NCI-H526 treated with DMSO at 0.1 percent for 48 hours (cell line): ENCODE results near the gene ZNF19.

Source experiments
- DNase-seq: peaks from one replicate; lab custom pipeline; 2025; lab: John Stamatoyannopoulos, UW

ZNF19 gene

DNA sequence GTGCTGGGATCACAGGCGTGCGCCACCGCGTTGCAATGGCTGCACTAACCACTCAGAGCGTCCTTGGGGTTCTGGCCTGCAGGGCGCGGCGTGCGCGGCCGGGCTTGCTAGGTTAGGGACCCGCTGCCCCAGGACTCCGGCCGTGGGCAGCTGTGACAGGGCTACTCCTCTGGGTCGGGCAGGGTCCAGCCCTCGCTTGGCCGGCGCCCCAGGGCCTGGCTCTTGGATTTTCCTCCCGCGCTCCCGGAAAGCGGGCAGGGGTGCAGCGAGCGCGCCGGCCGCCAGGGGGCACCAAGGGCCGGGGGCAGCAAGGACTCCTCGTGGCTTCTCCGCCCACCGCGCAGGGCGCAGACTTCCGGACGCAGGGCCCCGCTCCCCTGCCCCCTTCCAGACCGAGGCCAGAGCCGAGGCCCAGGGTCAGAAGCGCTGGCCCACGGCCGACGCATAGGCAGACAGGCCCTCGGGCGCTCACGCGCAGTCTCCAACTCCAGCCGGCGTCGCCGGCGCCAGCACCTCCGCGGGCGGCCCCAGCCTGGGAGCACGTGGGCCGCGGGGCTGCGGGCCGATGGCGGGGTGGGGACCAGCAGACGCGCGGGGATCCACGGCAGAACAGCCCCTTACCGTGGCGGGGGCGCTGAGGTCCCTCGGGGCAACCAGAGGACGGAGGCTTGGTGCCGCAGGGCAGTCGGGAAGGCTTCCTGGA, 47.6 kb downstream of the ZNF19 start:
- DNase-seq, result no peak

DNA sequence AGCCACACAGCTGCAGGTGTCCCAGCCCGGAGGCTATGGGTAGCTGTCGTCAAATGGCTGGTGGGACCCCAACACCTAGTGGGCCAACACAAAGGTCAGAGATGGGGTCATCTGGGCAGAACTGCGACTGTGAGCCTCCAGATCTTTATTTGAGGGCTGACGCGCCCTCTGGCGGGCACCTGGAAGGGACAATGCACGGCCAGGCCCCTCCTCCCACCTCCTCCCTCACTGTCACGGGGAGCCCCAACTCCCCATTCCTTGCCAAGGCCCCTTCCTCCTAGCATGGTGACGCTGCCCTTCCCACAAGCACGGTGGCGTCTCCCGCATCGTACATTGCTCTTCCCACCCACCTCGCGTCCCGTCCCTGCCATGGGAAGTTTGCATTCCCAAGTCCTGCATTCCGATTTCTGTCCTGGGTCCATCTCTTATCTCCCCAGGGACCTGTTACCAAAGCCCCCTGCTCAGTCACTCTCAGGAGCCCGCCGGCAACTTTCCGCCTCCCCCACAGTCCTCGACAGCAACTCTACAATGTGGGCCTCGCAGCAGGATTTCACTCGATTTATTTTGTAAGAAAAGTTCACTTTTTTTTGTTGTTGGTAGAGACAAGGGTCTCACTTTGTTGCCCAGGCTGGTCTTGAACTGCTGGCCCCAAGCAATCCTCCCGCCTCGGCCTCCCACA, 48.3 kb downstream of the ZNF19 start:
- no peak for DNase-seq

- DNase-seq, result no peak
These were observed 49.6 kb downstream of the ZNF19 start for GRCh38 chr16:71439523-71439922.

GRCh38 chr16:71436473-71436872, 52.7 kb downstream of the ZNF19 start:
- DNase-seq, result no peak

DNA sequence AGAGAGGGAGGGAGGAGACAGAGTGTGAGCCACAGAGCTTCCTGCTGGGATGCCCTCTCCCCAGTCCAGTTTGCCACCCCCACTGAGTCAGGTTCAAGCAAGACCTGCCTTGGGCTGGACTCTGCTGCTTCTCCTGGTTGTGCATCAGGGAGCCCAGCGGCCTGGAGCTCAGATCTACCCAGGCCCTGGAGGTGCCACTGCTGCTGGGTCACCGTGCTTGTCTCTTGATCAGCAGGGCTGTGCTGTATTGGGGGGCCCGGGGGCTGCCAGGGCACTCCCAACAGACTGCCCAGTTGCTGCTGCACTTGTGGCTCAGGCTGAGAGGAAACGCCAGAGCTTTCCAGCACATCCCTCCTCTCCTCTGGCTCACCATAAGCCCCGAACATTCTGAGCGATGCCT, 56.2 kb downstream of the ZNF19 start:
- DNase-seq, result no peak

GRCh38 chr16:71431991-71432390, 57.1 kb downstream of the ZNF19 start:
- no peak for DNase-seq

- DNase-seq, result no peak
These were observed 57.9 kb downstream of the ZNF19 start for GRCh38 chr16:71431176-71431575.

DNA sequence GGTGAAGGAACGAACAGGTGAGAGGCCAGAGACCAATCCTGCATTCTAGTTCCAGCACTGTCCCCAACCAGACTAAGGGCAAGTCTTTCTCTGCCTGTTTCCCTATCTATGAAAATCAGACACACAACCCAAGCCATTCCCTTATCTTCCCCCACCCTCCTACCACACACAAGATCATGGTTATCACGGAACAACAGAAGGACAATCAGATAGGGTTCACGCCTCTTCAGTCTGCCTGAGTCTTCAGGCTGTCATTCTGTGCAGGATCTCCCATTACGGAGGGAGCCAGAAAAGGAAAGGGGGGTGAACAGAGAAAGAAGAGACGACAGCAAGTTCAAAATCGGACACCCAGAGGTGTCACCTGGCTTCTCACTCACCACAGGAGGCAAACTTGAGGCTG, 58.4 kb downstream of the ZNF19 start:
- DNase-seq, result no peak

- no peak for DNase-seq
These were observed 59.5 kb downstream of the ZNF19 start for GRCh38 chr16:71429581-71429980.

GRCh38 chr16:71428883-71429282, 60.2 kb downstream of the ZNF19 start:
- no peak for DNase-seq

GRCh38 chr16:71428385-71428784, 60.7 kb downstream of the ZNF19 start:
- no peak for DNase-seq

- DNase-seq, result no peak
These were observed 62.1 kb downstream of the ZNF19 start for GRCh38 chr16:71426880-71427615.

DNA sequence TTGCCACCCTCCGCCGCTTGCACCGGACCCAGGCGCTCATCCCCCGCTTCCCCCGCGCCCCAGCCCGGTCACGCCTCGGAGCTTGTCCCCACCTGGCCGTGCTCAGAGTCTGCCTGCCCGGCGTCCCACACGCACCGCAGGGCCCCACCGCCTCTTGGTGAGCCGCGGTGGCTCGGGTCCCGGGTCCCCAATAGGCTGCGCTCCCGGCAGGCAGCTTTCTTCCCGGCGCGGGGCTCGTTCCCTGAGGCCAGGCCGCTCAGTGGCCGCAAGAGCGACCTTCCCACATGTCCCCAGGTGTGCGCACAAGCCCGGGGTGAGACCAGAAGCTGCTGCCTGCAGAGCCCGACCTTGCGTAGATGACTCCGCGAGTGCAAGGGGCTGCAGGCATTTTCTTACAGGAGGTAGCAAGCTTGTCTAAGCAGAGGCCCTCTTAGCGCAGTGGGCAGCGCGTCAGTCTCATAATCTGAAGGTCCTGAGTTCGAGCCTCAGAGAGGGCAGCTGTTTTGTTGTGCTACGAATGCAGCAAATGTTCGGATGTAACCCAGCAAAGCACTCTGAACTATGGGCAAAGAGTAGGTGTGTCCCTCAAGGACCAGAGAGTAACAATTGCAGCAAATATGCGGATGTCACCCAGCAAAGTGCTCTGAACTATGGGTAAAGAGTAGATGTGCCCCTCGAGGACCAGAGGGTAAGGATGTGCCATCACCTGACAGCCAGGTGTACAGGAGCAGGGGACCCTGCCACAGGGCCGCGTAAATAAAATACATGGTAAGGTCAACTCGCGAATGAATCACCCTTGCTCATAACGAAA, 62.9 kb downstream of the ZNF19 start:
- DNase-seq, result peak; percentile 68

DNA sequence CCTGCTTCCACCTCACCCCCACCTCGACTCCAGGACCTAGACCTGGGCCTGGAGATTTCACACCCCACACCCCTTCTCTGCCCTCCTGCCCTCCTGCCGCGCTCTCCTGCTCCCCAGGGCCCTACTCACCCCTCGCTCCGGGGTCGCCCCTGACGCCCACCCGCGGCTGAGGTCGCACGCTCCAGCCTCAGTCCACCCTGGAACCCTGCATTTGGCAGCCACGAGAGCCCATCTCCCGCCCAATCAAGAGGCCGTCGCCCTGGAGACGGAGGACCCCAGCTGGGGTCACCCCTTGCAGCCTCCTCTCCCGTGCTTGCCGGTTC, 63.4 kb downstream of the ZNF19 start:
- DNase-seq, result no peak

DNA sequence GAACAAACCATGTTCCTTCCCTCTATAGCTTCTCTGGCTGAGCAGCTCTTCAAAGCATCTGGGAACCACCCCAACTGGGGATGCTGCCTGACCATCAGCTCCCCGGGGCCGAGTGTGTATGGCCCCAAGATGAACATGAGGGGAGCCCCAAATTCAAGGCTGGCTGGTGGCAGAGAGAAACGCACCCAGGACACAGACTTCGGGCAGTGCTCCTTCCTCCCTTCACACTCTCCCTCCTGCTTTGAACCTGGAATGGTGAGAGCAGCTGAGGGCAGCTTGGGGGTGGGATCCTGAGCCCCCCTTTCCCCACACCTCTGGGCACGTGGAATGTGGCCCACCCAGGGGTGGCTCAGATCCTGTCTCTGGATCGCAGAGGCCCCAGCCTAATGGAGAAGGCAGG, 64.5 kb downstream of the ZNF19 start:
- no peak for DNase-seq

GRCh38 chr16:71423865-71424264, 65.3 kb downstream of the ZNF19 start:
- no peak for DNase-seq
